A549 (cell line): Measurements from ENCODE around the gene POLA1. TPM values are rescaled to one million over a fixed set of nuclear protein-coding genes. Genes with fewer than 3 reads are reported as not detected.

ENCODE experiments used
- ATAC-seq, 2 experiments: fragments of 200-7000 bp in 1 of 2; fragments of >200 bp in 1 of 2; cut with Nextera tagmentation in 1 of 2; cut with Tn5 transposase in 1 of 2; 3 replicates each; pipeline versions ENCODE4 v1.8.0 to v1.9.1; 2018 to 2020; ENCODE audit warnings: mild to moderate bottlenecking in 1 of 2, moderate library complexity in 1 of 2
- CTCF ChIA-PET: fragments of 300-600 bp; sonication (Branson Sonifier 250); formaldehyde crosslinking; extraction: SDS; loops from one replicate; lab custom pipeline; 2021; ENCODE audit warnings: antibody characterized with exemption, inconsistent platforms; lab: Yijun Ruan, JAX
- POLR2A ChIA-PET: fragments of 350-600 bp; formaldehyde crosslinking; extraction: SDS; loops from one replicate; lab custom pipeline; 2021; ENCODE audit warnings: antibody characterized with exemption, inconsistent platforms; lab: Yijun Ruan, JAX
- DNase-seq, 2 experiments: peaks; one replicate each; pipeline versions ENCODE4 v3.0.0 to v3.0.0-alpha.2; 2011 to 2016; ENCODE audit warnings: low read depth in 1 of 2, low spot score in 1 of 2
- FAIRE-seq: peaks from 2 replicates; lab custom pipeline; 2011; peaks lifted over from hg19 to GRCh38; lab: Jason Lieb, UNC
- H3K27ac ChIP-seq, 2 experiments: fragments of >200 bp; sonication (Bioruptor Twin); formaldehyde crosslinking; 3 replicates each; pipeline ENCODE4 v1.5.1; 2016 to 2017
- H3K4me1 ChIP-seq: fragments of >200 bp; sonication (Bioruptor Twin); formaldehyde crosslinking; 3 replicates; pipeline ENCODE4 v1.6.1; 2016
- H3K4me2 ChIP-seq: fragments of >200 bp; sonication (Bioruptor Twin); formaldehyde crosslinking; 3 replicates; pipeline ENCODE4 v1.6.1; 2016
- H3K4me3 ChIP-seq: fragments of >200 bp; sonication (Bioruptor Twin); formaldehyde crosslinking; 3 replicates; pipeline ENCODE4 v1.5.1; 2016
- H3K9me3 ChIP-seq: fragments of >200 bp; sonication (Bioruptor Twin); formaldehyde crosslinking; 3 replicates; pipeline ENCODE4 v1.6.1; 2016
- EP300 ChIP-seq, 2 experiments: fragments of >200 bp; sonication (Bioruptor Twin); formaldehyde crosslinking; IDR thresholded peaks; 2 replicates in 1 of 2; 3 replicates in 1 of 2; pipeline ENCODE4 v1.6.1; 2016 to 2017
- FOSL2 ChIP-seq, 2 experiments: fragments of 450-650 bp in 1 of 2; fragments of >200 bp in 1 of 2; sonication (Bioruptor Twin) in 1 of 2; formaldehyde crosslinking; IDR thresholded peaks; 2 replicates each; pipeline versions ENCODE4 v1.5.0 to v1.6.1; 2016 to 2020; ENCODE audit warnings: mild to moderate bottlenecking in 1 of 2, moderate library complexity in 1 of 2
- FOXS1 ChIP-seq: fragments of 250-450 bp; sonication (Bioruptor Pico); IDR thresholded peaks from 2 replicates; pipeline ENCODE4 v1.5.0; 2020; ENCODE audit warnings: mild to moderate bottlenecking, moderate library complexity
- HDAC2 ChIP-seq: fragments of 200-600 bp; sonication (generic); IDR thresholded peaks from 2 replicates; pipeline ENCODE4 v1.6.1; 2016
- HOXA7 ChIP-seq: fragments of 250-450 bp; sonication (Bioruptor Pico); IDR thresholded peaks from 2 replicates; pipeline ENCODE4 v1.5.0; 2020; ENCODE audit warnings: mild to moderate bottlenecking, moderate library complexity
- JUN ChIP-seq, 2 experiments: fragments of >200 bp; sonication (Bioruptor Twin); formaldehyde crosslinking; IDR thresholded peaks; 2 replicates in 1 of 2; 3 replicates in 1 of 2; pipeline ENCODE4 v1.6.1; 2016 to 2017
- RAD21 ChIP-seq, 2 experiments: fragments of >200 bp in 1 of 2; sonication (Bioruptor Twin) in 1 of 2; formaldehyde crosslinking in 1 of 2; IDR thresholded peaks in 1 of 2; conservative IDR thresholded peaks in 1 of 2; 2 replicates in 1 of 2; 3 replicates in 1 of 2; pipeline ENCODE4 v1.6.1; 2012 to 2018; ENCODE audit warnings: inconsistent platforms in 1 of 2
- RARB ChIP-seq: fragments of 250-450 bp; sonication (Bioruptor Pico); IDR thresholded peaks from 2 replicates; pipeline ENCODE4 v1.8.0; 2021; ENCODE audit warnings: mild to moderate bottlenecking, moderate library complexity
- RFX5 ChIP-seq: fragments of 450-650 bp; IDR thresholded peaks from 2 replicates; pipeline ENCODE4 v1.7.1; 2014; ENCODE audit warnings: antibody characterized with exemption, mild to moderate bottlenecking, moderate library complexity
- TFCP2L1 ChIP-seq: fragments of 250-450 bp; sonication (Bioruptor Pico); IDR thresholded peaks from 2 replicates; pipeline ENCODE4 v1.5.0; 2021; ENCODE audit warnings: mild to moderate bottlenecking
- TP53 ChIP-seq: fragments of 250-450 bp; sonication (Bioruptor Pico); IDR thresholded peaks from 2 replicates; pipeline ENCODE4 v1.5.0; 2021; ENCODE audit warnings: mild to moderate bottlenecking, moderate library complexity
- ZC3H11A ChIP-seq: fragments of 450-650 bp; IDR thresholded peaks from 2 replicates; pipeline ENCODE4 v1.6.1; 2014; ENCODE audit warnings: antibody characterized with exemption, mild to moderate bottlenecking
- ZNF302 ChIP-seq: fragments of 250-450 bp; sonication (Bioruptor Pico); IDR thresholded peaks from 2 replicates; pipeline ENCODE4 v1.9.0; 2021; ENCODE audit warnings: inconsistent platforms, mild to moderate bottlenecking, moderate library complexity
- WGBS: methylation state at CpG from one replicate; pipeline ENCODE4 v1.1.6; 2017; ENCODE audit errors: missing lambda C conversion rate; 5-methylcytosine and 5-hydroxymethylcytosine counted together
- polyA plus RNA-seq, 4 experiments: library from polyadenylated mRNA; depleted of rRNA in 3 of 4; stranded (reverse); fragments of >200 nt; fragmentation: RNase III in 1 of 4; extraction: RNeasy Plus Mini Kit Qiagen cat#74134 plus additional on column Dnase treatment in 1 of 4; gene quantifications; 2 replicates in 3 of 4; 3 replicates in 1 of 4; pipeline ENCODE4 v1.2.3, GENCODE V29; 2011 to 2017
- TF ChIP-seq, protein P1 (sequence below): fragments of >200 bp; sonication (Bioruptor Twin); formaldehyde crosslinking; IDR thresholded peaks from 3 replicates; pipeline ENCODE4 v1.6.1; 2016
- TF ChIP-seq, protein P2 (sequence below): fragments of >200 bp; sonication (Bioruptor Twin); formaldehyde crosslinking; IDR thresholded peaks from 2 replicates; pipeline ENCODE4 v1.6.1; 2016
- TF ChIP-seq, protein P3 (sequence below): fragments of 250-450 bp; sonication (Bioruptor Pico); IDR thresholded peaks from 2 replicates; pipeline ENCODE4 v1.5.0; 2020; ENCODE audit warnings: low read depth, mild to moderate bottlenecking, moderate library complexity
- TF ChIP-seq, protein P4 (sequence below): IDR thresholded peaks from 2 replicates; pipeline ENCODE4 v1.6.1; 2012
- TF ChIP-seq, protein P5 (sequence below): IDR thresholded peaks from 2 replicates; pipeline ENCODE4 v1.6.1; 2012
- TF ChIP-seq, protein P6 (sequence below): fragments of 250-450 bp; sonication (Bioruptor Pico); IDR thresholded peaks from 2 replicates; pipeline ENCODE4 v1.5.0; 2021; ENCODE audit warnings: mild to moderate bottlenecking, moderate library complexity, borderline replicate concordance

Gene POLA1
- polyA plus RNA-seq, 2 of the 4 experiments (the other 2 are of a cell fraction) = 8.8 to 17.5 TPM

DNA sequence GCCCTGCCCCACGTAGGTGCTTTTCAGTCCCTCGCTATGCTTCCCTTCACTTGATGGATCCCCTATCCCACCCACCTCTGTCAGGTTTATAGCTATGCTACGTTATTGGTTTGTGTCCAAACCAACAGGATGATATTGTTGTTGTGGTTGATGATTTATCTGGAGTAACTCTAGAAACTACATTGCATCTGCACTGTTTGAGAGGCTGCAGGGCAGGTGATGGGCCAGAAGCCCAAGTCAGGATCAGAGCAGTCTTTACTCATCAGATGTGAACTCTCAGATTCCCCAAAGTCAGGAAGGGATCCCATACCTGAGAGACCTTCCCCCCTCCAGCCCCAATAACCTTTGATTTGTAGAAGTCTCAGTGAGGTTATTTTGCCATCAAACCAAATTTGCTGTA, 287.3 kb downstream of the POLA1 start:
- TF ChIP-seq RAD21 (conservative IDR thresholded peaks at IDR 0.05 in 1 of 2, IDR thresholded peaks at IDR 0.05 in 1 of 2) (no peak), HOXA7 (CRISPR knock-in tag) (no peak), FOXS1 (CRISPR knock-in tag) (no peak), RFX5 (no peak), TFCP2L1 (CRISPR knock-in tag) (no peak), FOSL2 (IDR thresholded peaks at IDR 0.05) (no peak), FOSL2 (CRISPR knock-in tag; IDR thresholded peaks at IDR 0.05) (no peak)
- TF ChIP-seq, protein P1, sequence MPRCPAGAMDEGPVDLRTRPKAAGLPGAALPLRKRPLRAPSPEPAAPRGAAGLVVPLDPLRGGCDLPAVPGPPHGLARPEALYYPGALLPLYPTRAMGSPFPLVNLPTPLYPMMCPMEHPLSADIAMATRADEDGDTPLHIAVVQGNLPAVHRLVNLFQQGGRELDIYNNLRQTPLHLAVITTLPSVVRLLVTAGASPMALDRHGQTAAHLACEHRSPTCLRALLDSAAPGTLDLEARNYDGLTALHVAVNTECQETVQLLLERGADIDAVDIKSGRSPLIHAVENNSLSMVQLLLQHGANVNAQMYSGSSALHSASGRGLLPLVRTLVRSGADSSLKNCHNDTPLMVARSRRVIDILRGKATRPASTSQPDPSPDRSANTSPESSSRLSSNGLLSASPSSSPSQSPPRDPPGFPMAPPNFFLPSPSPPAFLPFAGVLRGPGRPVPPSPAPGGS = no peak
- TF ChIP-seq, protein P2, sequence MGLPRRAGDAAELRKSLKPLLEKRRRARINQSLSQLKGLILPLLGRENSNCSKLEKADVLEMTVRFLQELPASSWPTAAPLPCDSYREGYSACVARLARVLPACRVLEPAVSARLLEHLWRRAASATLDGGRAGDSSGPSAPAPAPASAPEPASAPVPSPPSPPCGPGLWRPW = no peak
- Histone ChIP-seq H3K27ac (no peak overlapping the region), H3K9me3 (no peaks in the 10 kb centered on the region), H3K4me3 (no peak overlapping the region), H3K4me1 (peaks cover 36% of the 10 kb centered on the region), H3K4me2 (no peak overlapping the region)
- ATAC-seq (no peak), DNase-seq (no peak), FAIRE-seq (peak; percentile 82)
- WGBS = 90% methylated on average over 3 of the region's 3 CpGs
- ChIA-PET CTCF (no interaction called here), POLR2A (no interaction called here)

DNA sequence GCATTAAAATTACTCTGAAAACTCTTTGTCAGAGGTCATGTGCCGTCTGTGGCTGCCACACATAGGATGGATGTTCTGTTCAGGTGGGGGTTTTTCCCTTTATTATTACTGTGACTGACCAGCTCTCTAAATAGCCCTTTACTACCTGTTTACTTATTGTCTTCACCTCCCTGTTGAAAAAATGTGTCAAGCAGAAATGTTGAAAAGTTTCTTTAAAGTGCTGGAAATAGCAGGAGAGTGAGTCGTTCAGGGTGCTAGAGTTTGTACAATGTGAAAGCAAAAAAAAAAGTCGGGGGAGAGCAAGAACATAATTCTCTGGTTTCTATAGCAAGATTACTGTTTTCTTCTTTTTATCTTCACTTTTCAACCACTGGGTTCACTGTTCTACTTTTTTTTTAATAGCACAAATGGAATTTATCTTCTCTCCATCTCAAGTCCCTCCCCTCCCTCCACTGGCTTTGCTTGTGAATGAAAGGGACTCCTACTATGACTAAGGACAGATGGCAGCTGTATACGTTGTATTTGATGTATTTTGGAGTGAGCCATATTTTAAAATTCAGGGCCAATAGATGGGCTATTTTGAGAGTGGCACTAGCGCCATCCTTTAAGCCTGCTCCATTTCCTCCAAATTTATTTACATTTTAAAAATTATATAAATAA, 288.7 kb downstream of the POLA1 start:
- ATAC-seq = no peak

DNA sequence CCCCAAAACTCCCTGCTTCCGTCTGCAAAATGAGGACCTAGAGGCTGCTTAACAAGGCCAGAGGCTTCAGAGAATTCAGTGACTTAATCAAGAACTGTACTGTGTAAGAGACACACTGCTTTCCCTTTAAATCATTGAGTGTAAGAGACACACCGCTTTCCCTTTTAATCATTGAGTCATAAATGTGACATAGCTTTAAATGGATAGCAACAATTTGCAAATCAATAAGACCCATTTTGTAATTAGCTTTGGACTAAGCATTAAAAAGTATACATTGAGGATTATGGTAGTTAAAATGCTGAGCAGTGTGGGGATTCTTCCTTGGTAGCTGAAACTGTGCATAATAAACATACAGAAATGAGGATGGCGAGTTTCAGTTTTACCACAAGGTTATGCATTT, 290.2 kb downstream of the POLA1 start:
- CTCF ChIA-PET = no interaction called here
- Histone ChIP-seq H3K9me3 (no peaks in the 10 kb centered on the region), H3K4me2 (no peak overlapping the region), H3K4me1 (peaks cover 25% of the 10 kb centered on the region), H3K4me3 (no peak overlapping the region), H3K27ac (no peak overlapping the region)
- ATAC-seq (no peak), FAIRE-seq (peak; percentile 95), DNase-seq (no peak)
- TF ChIP-seq, protein P3, sequence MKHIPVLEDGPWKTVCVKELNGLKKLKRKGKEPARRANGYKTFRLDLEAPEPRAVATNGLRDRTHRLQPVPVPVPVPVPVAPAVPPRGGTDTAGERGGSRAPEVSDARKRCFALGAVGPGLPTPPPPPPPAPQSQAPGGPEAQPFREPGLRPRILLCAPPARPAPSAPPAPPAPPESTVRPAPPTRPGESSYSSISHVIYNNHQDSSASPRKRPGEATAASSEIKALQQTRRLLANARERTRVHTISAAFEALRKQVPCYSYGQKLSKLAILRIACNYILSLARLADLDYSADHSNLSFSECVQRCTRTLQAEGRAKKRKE = no peak
- TF ChIP-seq TP53 (CRISPR knock-in tag) (no peak), RARB (no peak), ZC3H11A (no peak), ZNF302 (no peak), HDAC2 (no peak)
- TF ChIP-seq, protein P4, sequence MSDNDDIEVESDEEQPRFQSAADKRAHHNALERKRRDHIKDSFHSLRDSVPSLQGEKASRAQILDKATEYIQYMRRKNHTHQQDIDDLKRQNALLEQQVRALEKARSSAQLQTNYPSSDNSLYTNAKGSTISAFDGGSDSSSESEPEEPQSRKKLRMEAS = no peak
- TF ChIP-seq, protein P5, sequence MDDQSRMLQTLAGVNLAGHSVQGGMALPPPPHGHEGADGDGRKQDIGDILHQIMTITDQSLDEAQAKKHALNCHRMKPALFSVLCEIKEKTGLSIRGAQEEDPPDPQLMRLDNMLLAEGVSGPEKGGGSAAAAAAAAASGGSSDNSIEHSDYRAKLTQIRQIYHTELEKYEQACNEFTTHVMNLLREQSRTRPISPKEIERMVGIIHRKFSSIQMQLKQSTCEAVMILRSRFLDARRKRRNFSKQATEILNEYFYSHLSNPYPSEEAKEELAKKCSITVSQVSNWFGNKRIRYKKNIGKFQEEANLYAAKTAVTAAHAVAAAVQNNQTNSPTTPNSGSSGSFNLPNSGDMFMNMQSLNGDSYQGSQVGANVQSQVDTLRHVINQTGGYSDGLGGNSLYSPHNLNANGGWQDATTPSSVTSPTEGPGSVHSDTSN = no peak
- POLR2A ChIA-PET = no interaction called here
- 95% methylated on average over 3 of the region's 3 CpGs for WGBS

More for the DNA sequence above, 288.7 kb downstream of the POLA1 start:
- CTCF ChIA-PET = no interaction called here
- TF ChIP-seq, protein P6, sequence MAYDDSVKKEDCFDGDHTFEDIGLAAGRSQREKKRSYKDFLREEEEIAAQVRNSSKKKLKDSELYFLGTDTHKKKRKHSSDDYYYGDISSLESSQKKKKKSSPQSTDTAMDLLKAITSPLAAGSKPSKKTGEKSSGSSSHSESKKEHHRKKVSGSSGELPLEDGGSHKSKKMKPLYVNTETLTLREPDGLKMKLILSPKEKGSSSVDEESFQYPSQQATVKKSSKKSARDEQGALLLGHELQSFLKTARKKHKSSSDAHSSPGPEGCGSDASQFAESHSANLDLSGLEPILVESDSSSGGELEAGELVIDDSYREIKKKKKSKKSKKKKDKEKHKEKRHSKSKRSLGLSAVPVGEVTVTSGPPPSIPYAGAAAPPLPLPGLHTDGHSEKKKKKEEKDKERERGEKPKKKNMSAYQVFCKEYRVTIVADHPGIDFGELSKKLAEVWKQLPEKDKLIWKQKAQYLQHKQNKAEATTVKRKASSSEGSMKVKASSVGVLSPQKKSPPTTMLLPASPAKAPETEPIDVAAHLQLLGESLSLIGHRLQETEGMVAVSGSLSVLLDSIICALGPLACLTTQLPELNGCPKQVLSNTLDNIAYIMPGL (CRISPR knock-in tag) = no peak
- TF ChIP-seq, protein P3 = no peak
- TF ChIP-seq HOXA7 (CRISPR knock-in tag) (no peak), JUN (IDR thresholded peaks at IDR 0.05) (no peak), ZC3H11A (no peak), EP300 (IDR thresholded peaks at IDR 0.05) (no peak)
- TF ChIP-seq, protein P5 = no peak
- TF ChIP-seq, all 56 proteins: peak for 0
- POLR2A ChIA-PET = no interaction called here
- Histone ChIP-seq H3K4me2 (peak overlapping the region; percentile 50), H3K9me3 (no peaks in the 10 kb centered on the region), H3K4me3 (no peak overlapping the region), H3K27ac (no peak overlapping the region), H3K4me1 (peaks cover 36% of the 10 kb centered on the region)
- FAIRE-seq (peak; percentile 13), DNase-seq (no peak)
- 55% methylated on average over 5 of the region's 5 CpGs for WGBS
